OCI-LY7 (cell line): ENCODE results near the gene SNRK.

Experiments
- EZH2phosphoT487 ChIP-seq: fragments of 200-600 bp; sonication (generic); IDR thresholded peaks from 2 replicates; pipeline ENCODE4 v1.6.1; 2018; ENCODE audit warnings: low read depth, borderline replicate concordance, mild to moderate bottlenecking, mixed run types, antibody characterized with exemption, low read length, moderate library complexity, mixed read lengths
- TF ChIP-seq, protein P1 (sequence below): fragments of 200-600 bp; sonication (generic); conservative IDR thresholded peaks from 2 replicates; pipeline ENCODE4 v1.5.1; 2014; ENCODE audit warnings: mild to moderate bottlenecking, antibody characterized with exemption, low read length, moderate library complexity, mixed read lengths

DNA sequence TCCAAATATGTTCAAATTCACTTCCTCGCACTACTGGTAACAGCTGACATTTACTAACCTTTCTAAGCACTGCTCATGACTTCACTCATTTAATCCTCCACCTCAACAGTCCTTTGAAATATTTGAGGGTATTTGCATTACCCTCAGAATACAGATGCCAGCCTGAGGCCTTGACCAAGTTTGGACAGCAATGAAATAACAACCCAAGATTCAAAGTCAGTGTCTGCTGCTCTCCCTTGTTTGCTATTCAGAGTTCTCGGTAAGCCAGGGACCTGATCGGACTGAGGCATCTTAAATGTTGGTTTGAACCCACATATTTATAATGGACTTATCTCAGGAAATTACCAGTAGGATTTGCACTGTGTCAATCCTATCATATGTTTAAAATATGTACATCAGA is 19.9 kb upstream of the SNRK start:
- TF ChIP-seq, protein P1, sequence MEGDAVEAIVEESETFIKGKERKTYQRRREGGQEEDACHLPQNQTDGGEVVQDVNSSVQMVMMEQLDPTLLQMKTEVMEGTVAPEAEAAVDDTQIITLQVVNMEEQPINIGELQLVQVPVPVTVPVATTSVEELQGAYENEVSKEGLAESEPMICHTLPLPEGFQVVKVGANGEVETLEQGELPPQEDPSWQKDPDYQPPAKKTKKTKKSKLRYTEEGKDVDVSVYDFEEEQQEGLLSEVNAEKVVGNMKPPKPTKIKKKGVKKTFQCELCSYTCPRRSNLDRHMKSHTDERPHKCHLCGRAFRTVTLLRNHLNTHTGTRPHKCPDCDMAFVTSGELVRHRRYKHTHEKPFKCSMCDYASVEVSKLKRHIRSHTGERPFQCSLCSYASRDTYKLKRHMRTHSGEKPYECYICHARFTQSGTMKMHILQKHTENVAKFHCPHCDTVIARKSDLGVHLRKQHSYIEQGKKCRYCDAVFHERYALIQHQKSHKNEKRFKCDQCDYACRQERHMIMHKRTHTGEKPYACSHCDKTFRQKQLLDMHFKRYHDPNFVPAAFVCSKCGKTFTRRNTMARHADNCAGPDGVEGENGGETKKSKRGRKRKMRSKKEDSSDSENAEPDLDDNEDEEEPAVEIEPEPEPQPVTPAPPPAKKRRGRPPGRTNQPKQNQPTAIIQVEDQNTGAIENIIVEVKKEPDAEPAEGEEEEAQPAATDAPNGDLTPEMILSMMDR = no peak
- TF ChIP-seq EZH2phosphoT487 = no peak
